Activated naive CD8-positive, alpha-beta T cell treated with anti-CD3 and anti-CD28 coated beads, Interleukin-2, amount 50 U/mL, for 16 hours (primary cell): ENCODE measurements around the gene SLC5A1.
"Not testable (repeated sequence)": the region's sequence is repeated elsewhere in the genome, so short reads cannot be mapped to it uniquely, and the experiment has no call there.

Experiments used
- DNase-seq: peaks from one replicate; pipeline ENCODE4 v3.0.0-alpha.2; 2020; ENCODE audit warnings: low read depth, low spot score

The SLC5A1 gene

GRCh38 chr22:32144496-32145274 is 101.6 kb downstream of the SLC5A1 start:
- DNase-seq: no peak

GRCh38 chr22:32147128-32147527 is 104.1 kb downstream of the SLC5A1 start:
- DNase-seq: not testable (repeated sequence)

GRCh38 chr22:32148372-32148771 is 105.3 kb downstream of the SLC5A1 start:
- DNase-seq: not testable (repeated sequence)

DNA sequence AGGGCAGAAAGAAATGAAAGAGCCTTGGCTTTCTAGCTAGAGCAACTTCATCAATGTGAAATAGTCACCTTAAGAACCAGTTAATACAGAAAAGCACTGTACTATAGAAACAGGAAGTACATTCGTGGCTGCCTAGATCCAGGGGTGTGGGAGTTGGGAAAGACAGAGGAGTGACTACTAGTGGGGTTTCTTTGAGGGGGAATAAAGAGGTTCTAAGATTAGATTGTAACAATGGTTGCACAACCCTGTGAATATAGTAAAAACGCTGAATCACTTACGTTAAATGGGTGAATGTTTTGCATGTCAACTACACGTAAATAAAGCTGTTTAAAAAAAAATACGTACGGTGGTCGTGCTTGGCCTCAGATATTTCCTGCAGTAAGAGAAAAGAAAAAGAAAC is 107.6 kb downstream of the SLC5A1 start:
- DNase-seq: not testable (repeated sequence)

DNA sequence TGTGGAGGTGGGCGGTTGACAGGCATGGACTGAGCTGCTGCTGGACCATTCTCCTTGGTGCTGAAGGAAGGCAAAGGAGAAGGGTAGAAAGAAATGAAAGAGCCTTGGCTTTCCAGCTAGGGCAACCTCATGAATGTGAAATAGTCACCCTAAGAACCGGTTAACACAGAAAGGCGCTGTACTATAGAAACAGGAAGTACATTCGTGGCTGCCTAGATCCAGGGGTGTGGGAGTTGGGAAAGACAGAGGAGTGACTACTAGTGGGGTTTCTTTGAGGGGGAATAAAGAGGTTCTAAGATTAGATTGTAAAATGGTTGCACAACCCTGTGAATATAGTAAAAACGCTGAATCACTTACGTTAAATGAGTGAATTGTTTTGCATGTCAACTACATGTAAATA is 108.6 kb downstream of the SLC5A1 start:
- DNase-seq: not testable (repeated sequence)

- DNase-seq: not testable (repeated sequence)
These were observed 111.7 kb downstream of the SLC5A1 start for GRCh38 chr22:32154727-32155126.

DNA sequence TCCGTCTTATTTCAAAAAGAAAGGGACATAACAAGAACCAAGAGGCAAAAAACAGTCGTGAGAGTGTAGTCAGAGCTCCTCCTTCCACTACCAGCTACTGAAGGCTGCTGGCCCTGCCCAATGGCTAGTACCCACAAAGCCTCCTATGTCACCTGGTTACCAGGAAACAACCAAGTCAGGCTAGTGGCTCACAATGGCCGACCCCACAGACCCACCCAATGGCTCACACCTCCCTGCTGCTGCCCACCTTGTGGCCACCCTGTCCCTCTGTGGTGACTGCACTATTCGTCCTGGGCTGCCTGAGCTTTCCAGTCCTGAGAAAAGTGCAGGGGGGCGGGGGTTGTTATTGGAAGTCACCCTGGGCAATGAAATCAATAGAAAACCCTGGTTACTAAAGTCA is 114.6 kb downstream of the SLC5A1 start:
- DNase-seq: not testable (repeated sequence)

DNA sequence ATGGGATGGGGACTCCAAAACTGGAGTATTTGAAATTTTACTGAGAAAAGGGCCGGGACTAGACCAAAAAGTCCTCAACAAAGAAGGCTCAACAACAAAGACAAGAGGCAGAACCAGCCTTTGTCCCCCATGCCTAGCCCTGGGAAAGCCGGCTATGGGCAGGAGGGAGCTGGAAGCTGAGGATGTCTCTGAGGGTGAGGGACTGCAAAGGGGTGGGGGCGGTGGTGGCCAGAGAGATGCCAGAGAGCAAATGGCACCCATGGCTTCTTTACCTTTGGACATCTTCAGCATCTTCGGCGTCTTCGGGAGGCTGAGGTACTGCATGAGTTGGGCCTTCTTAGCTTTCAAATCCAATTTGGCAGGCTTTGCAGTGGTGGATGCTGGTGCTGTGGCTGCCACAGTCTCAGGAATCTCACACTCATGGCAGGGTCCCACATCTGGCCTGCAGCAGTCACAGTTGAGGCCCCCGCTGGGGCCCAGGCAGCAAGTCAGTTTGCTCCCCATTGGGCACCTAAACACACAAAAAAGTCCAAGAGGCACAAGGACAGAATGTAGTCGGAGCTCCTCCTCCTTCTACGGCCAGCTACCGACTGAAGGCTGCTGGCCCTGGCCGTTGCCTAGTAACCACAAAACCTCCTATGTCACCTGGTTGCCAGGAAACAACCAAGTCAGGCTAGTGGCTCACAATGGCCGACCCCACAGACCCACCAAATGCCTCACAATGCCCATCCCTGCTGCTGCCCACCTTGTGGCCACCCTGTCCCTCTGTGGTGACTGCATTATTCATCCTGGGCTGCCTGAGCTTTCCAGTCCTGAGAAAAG is 115.9 kb downstream of the SLC5A1 start, which contains the start of gene C22orf42:
TSS of gene C22orf42 (minus strand) at position 592 of the 822 bp plus-strand sequence. CDS start at position 504, 88 bp downstream.
- no peak for DNase-seq

DNA sequence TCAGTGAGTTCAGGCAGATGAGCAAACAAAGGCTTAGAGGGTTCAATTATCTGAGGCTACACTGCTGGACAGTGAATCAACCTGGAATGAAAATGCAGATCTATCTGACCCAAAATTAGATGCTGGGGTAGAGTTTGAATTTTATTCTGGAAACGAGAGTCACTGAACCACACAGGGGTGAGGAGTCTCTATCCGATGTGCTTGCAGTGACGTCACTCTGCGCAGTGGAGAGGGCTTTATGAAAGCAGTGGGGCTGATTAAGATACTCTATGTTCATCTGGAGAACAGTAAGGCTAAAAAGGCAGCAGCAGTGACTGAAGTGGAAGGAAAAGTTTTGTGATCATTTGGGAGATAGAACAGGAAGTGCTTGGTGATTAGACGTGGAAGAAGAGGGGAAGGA is 117.3 kb downstream of the SLC5A1 start:
- not testable (repeated sequence) for DNase-seq
